ENCODE measurements around the gene EZR.
"Not testable (repeated sequence)": the region's sequence is repeated elsewhere in the genome, so short reads cannot be mapped to it uniquely, and the experiment has no call there.

The EZR gene

DNA sequence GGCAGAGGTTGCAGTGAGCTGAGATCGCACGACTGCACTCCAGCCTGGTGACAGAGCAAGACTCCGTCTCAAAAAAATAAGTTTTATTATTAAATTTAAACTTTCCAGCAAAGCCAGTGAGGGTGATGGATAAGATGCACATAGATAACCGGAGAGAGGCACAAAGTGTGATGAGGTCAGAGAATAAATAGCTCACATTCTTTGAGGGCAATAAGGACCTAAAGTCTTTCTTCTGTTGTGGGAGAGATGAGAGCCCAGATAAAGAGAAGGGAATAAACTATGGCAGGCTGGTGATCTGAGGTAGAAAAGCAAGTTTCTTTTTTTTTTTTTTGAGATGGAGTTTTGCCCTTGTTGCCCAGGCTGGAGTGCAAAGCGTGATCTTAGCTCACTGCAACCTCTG lies 20.6 kb upstream of the EZR start:
- no peak overlapping the region for H3K27ac ChIP-seq (ENCODE audit: low read depth, low read length)
- H3K9ac ChIP-seq (ENCODE audit: low read depth, low read length), result no peak overlapping the region
- no peaks in the 10 kb centered on the region for H3K27me3 ChIP-seq (ENCODE audit: insufficient read depth, low read length)
- H3K4me3 ChIP-seq (ENCODE audit: low read length), result no peak overlapping the region
- WGBS, result 90% methylated on average over 2 of the region's 5 CpGs
- H3K36me3 ChIP-seq (ENCODE audit: insufficient read depth, low read length), result no peaks in the 10 kb centered on the region
- peaks cover 9% of the 10 kb centered on the region; the same call in 1 of the 2 replicates for H3K4me1 ChIP-seq (ENCODE audit: insufficient read depth, low read length)
- no peaks in the 10 kb centered on the region for H3K9me3 ChIP-seq (ENCODE audit: insufficient read depth, low read depth, low read length)

DNA sequence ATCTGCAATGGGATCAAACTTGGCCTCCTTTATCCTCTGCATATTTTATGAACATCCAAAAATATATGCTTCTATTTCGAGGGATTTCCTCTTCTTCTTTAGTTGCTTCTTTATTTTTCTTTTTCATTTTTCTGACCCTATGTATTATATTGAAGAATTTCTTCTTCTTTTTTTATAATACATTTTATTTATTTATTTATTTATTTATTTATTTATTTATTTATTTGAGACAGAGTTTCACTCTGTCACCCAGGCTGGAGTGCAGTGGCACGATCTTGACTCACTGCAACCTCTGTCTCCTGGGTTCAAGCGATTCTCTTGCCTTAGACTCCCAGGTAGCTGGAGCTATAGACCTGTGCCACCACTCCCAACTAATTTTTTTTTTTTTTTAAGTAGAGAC lies 19.6 kb upstream of the EZR start:
- H3K27me3 ChIP-seq (ENCODE audit: insufficient read depth, low read length); H3K27ac ChIP-seq (ENCODE audit: low read depth, low read length); H3K36me3 ChIP-seq (ENCODE audit: insufficient read depth, low read length); H3K9ac ChIP-seq (ENCODE audit: low read depth, low read length); H3K9me3 ChIP-seq (ENCODE audit: insufficient read depth, low read depth, low read length); H3K4me3 ChIP-seq (ENCODE audit: low read length); H3K4me1 ChIP-seq (ENCODE audit: insufficient read depth, low read length): not testable (repeated sequence)
- WGBS, result 95% methylated on average over 3 of the region's 3 CpGs

DNA sequence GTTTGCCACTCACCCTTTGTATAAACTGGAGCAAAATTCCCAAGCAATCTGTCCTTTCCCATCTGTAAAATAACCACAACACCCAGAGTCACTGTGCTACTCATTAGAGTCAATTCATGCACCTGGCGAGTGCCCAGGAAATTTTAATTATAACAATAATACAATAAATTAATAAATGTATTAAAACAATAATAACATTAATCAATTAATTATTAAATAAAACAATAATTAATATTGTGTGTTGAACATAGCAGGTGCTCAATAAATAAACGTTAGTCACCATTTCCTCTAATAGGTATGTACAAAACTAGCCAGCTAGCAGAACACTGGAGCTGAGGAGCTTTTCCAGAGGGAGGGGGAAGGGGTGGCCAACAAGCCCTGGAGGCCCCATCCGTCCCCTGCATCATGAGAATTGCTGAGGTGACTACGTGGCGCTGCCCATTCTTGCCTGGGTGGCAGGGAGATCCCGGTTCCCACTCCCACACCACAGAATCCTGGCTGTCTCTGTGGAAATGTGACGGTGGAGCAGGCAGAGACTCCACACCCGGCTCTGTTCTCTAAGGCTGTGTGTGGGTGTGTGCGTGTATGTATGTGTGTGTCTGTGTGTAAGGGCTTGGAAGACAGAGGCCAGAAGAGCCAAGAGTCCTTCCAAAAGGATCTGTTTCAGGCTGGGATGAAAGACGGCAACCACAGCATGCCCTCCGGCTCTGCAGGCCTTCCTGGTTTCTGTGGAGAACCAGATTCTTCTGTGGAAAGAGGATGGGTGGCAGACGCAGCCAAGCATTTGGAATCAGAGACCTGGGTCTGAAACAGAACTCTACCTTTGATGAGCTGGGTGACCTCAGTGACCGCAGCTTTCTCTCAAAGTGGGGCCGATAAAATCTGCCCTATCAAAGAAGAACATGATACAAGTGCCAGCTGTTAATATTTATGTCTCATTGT lies 18.8 kb upstream of the EZR start:
- Histone ChIP-seq H3K27ac (ENCODE audit: low read depth, low read length) (no peak overlapping the region), H3K27me3 (ENCODE audit: insufficient read depth, low read length) (no peaks in the 10 kb centered on the region), H3K4me1 (ENCODE audit: insufficient read depth, low read length) (peaks cover 9% of the 10 kb centered on the region; the same call in 1 of the 2 replicates), H3K9ac (ENCODE audit: low read depth, low read length) (no peak overlapping the region), H3K4me3 (ENCODE audit: low read length) (no peak overlapping the region), H3K36me3 (ENCODE audit: insufficient read depth, low read length) (no peaks in the 10 kb centered on the region), H3K9me3 (ENCODE audit: insufficient read depth, low read depth, low read length) (no peaks in the 10 kb centered on the region)
- 90% methylated on average over 12 of the region's 14 CpGs for WGBS

DNA sequence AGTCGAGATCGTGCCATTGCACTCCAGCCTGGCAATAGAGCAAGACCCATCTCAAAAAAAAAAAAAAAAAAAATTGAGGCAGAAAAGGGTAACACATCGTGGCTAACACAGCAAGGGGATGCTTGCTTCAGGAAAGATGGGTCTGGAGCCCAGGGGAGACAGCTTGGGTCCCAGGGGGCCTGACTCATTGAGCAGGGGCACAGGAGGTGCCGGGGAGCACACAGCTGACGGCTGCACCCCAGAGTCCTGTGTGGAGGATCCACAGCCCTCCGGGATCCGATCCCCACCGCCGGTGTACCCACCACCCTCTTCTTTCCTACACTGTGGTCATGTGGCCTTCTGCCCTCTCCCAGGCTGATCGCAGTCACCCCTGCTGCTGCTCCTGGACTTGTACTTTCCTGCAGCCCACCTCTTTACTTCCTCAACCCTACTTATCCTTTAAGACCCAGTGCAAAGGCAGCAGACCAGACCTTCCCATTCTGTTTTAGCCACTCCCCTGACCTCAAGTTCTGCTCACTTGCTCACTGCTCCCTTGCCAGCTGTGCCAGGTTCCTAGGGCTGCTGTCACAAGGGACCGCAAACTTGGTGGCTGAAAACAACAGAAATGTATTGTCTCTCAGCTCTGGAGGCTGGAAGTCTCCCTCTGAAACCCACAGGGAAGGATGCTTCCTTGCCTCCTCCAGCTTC lies 17.6 kb upstream of the EZR start:
- H3K27ac ChIP-seq (ENCODE audit: low read depth, low read length), result no peak overlapping the region

DNA sequence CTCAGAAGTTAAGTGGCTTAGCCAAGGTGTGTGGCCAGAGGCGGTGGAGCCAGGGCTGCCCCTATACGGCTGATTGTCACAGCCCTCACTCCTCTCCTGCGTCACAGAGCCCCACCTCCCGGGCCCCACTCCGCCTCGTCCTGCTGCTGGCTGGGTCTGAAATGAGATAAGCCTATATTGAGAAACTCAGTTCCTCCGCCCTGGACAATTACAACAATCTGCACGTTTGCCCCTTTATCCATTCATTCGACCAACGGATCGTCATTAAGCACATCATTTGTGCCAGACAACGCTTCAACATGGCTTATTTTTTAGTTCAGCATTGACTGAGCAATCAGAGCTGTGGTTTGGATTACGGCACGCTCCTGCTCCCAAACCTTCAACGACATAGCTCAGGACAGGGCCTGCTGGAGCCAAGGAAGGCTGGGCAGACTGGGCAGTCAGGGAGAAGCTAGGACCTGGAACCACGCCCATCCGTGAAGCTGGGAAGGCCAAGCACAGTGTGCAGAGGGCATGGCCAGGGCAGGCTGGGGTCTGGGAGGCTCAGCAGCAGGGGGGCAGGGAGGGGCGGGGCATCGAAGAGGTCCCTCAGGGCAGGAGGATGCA lies 16.6 kb upstream of the EZR start:
- no peaks in the 10 kb centered on the region for H3K9me3 ChIP-seq (ENCODE audit: insufficient read depth, low read depth, low read length)
- 61% methylated on average over 19 of the region's 19 CpGs for WGBS
- H3K4me1 ChIP-seq (ENCODE audit: insufficient read depth, low read length), result peaks cover 9% of the 10 kb centered on the region; the same call in 1 of the 2 replicates
- H3K4me3 ChIP-seq (ENCODE audit: low read length), result no peak overlapping the region
- no peaks in the 10 kb centered on the region for H3K27me3 ChIP-seq (ENCODE audit: insufficient read depth, low read length)
- H3K9ac ChIP-seq (ENCODE audit: low read depth, low read length), result no peak overlapping the region
- no peaks in the 10 kb centered on the region for H3K36me3 ChIP-seq (ENCODE audit: insufficient read depth, low read length)
- H3K27ac ChIP-seq (ENCODE audit: low read depth, low read length), result no peak overlapping the region

More for the DNA sequence above, 17.6 kb upstream of the EZR start:
- H3K36me3 ChIP-seq (ENCODE audit: insufficient read depth, low read length), result no peaks in the 10 kb centered on the region
- no peak overlapping the region for H3K9ac ChIP-seq (ENCODE audit: low read depth, low read length)
- peaks cover 9% of the 10 kb centered on the region; the same call in 1 of the 2 replicates for H3K4me1 ChIP-seq (ENCODE audit: insufficient read depth, low read length)
- WGBS, result 97% methylated on average over 10 of the region's 11 CpGs
- no peaks in the 10 kb centered on the region for H3K27me3 ChIP-seq (ENCODE audit: insufficient read depth, low read length)
- H3K4me3 ChIP-seq (ENCODE audit: low read length), result no peak overlapping the region
- H3K9me3 ChIP-seq (ENCODE audit: insufficient read depth, low read depth, low read length), result no peaks in the 10 kb centered on the region

DNA sequence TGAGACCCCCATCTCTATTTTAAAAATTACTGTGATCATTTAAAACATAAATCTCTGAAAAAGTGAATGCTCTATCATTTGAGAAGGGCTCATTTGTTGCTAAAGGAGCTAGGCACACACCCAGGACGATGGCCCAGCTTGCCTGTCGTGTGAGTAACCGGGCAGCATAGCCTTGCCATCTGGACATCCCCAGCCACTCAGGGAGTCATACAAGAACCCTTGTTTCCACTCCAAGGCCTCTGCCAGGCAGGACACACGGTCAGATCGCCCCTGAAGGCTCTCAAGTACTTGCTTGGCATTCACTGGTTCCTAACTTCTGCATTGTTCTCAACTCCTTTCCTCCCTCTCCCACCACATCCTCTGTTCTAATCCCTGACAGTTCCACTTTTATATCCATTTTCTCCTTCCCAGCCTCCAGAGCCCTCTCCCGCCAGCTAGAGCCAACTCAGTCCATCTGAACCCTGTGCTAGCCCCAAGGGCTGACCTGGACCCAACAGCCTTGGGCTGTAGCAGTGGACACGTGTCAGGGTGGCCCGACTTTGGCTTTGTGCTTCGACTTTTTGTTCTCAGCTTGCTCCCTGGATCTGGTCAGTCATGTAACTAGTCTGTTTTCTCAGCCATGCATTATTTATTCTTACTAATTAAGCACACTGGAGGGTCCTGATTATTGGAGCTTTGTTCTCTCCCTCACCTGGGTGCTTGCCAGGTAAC lies 15.7 kb upstream of the EZR start:
- no peaks in the 10 kb centered on the region for H3K9me3 ChIP-seq (ENCODE audit: insufficient read depth, low read depth, low read length)
- no peak overlapping the region for H3K4me3 ChIP-seq (ENCODE audit: low read length)
- H3K4me1 ChIP-seq (ENCODE audit: insufficient read depth, low read length), result peaks cover 9% of the 10 kb centered on the region; the same call in 1 of the 2 replicates
- H3K9ac ChIP-seq (ENCODE audit: low read depth, low read length), result no peak overlapping the region
- no peaks in the 10 kb centered on the region for H3K27me3 ChIP-seq (ENCODE audit: insufficient read depth, low read length)
- H3K36me3 ChIP-seq (ENCODE audit: insufficient read depth, low read length), result no peaks in the 10 kb centered on the region
- H3K27ac ChIP-seq (ENCODE audit: low read depth, low read length), result no peak overlapping the region
- WGBS, result 91% methylated on average over 9 of the region's 9 CpGs

DNA sequence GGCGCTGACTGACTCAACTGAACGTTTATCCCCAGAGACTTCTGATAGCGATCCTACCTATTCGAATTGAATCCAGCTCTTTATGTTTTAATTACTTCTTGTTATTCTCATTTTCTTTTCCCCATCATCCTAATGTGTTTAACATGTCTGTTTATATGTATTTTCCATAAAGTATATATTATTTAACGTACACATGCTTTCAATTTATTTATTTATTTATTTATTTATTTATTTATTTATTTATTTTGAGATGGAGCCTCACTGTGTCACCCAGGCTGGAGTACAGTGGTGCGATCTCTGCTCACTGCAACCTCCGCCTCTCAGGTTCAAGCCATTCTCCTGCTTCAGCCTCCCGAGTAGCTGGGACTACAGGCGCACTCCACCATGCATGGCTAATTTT lies 13.6 kb upstream of the EZR start:
- not testable (repeated sequence) for H3K4me3 ChIP-seq (ENCODE audit: low read length); H3K9ac ChIP-seq (ENCODE audit: low read depth, low read length); H3K36me3 ChIP-seq (ENCODE audit: insufficient read depth, low read length); H3K9me3 ChIP-seq (ENCODE audit: insufficient read depth, low read depth, low read length); H3K4me1 ChIP-seq (ENCODE audit: insufficient read depth, low read length); H3K27me3 ChIP-seq (ENCODE audit: insufficient read depth, low read length); H3K27ac ChIP-seq (ENCODE audit: low read depth, low read length)
- 97% methylated on average over 8 of the region's 9 CpGs for WGBS

DNA sequence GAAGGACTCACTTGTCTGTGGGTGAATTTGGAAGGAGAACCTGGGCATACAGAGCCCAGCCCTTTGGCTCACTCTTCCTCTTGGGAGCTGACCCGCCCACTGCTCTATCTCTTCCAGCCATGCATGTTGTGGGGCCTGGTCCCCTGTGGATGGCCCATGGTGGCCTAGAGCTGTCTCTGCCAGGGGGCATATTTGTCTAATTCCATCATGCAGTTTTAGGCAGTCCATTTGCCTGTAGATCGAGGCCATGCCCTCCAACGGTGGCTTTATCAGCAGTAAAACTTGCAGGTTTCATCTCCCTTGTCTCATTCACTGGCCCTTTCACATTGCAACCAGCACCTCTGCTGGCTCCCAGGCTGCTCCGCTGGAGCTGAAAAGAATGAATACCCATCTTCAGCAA lies 12.9 kb upstream of the EZR start:
- 88% methylated on average over 4 of the region's 4 CpGs for WGBS
- no peak overlapping the region for H3K4me3 ChIP-seq (ENCODE audit: low read length)
- H3K9me3 ChIP-seq (ENCODE audit: insufficient read depth, low read depth, low read length), result no peaks in the 10 kb centered on the region
- H3K27ac ChIP-seq (ENCODE audit: low read depth, low read length), result no peak overlapping the region
- H3K4me1 ChIP-seq (ENCODE audit: insufficient read depth, low read length), result peaks cover 9% of the 10 kb centered on the region; the same call in 1 of the 2 replicates
- H3K36me3 ChIP-seq (ENCODE audit: insufficient read depth, low read length), result no peaks in the 10 kb centered on the region
- no peaks in the 10 kb centered on the region for H3K27me3 ChIP-seq (ENCODE audit: insufficient read depth, low read length)
- H3K9ac ChIP-seq (ENCODE audit: low read depth, low read length), result no peak overlapping the region

DNA sequence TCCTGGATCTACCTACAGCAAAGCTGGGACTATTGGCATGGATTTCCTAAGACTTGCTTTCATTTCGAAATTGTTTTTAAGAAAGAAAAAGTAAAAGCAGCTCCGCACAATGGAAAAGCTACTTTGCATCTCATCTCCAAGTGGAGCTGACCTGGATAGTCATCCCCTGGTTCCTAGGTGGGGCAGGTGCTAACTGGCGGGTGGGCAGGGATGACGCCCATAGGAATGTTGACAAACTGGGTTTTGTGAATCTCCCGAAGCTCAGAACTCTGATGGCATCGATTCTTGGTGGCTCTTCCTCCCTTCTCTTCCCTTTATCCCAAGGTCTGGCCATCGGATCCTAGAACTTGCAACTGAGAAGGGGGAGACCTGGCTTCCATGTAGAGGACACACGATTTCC lies 12.4 kb upstream of the EZR start:
- H3K27ac ChIP-seq (ENCODE audit: low read depth, low read length), result no peak overlapping the region
- 93% methylated on average over 8 of the region's 8 CpGs for WGBS
- no peaks in the 10 kb centered on the region for H3K27me3 ChIP-seq (ENCODE audit: insufficient read depth, low read length)
- H3K4me3 ChIP-seq (ENCODE audit: low read length), result no peak overlapping the region
- H3K4me1 ChIP-seq (ENCODE audit: insufficient read depth, low read length), result peaks cover 9% of the 10 kb centered on the region; the same call in 1 of the 2 replicates
- no peak overlapping the region for H3K9ac ChIP-seq (ENCODE audit: low read depth, low read length)
- no peaks in the 10 kb centered on the region for H3K36me3 ChIP-seq (ENCODE audit: insufficient read depth, low read length)
- no peaks in the 10 kb centered on the region for H3K9me3 ChIP-seq (ENCODE audit: insufficient read depth, low read depth, low read length)

DNA sequence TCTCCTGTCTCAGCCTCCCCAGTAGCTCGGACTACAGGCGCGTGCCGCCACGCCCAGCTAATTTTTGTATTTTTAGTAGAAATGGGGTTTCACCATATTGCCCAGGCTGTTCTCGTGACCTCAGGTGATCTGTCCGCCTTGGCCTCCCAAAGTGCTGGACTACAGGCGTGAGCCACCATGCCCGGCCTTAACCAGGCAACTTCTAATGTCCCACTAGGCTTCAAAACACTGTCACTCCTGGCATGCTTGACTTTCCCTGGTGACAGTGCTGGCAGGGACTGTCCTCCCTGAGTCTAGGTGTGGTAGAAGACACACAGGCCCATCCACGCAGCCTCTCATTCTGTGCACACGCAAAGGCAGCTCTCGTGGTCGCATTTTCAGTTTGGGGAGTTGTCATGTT lies 11.6 kb upstream of the EZR start:
- H3K9ac ChIP-seq (ENCODE audit: low read depth, low read length), result no peak overlapping the region
- H3K36me3 ChIP-seq (ENCODE audit: insufficient read depth, low read length), result no peaks in the 10 kb centered on the region
- H3K4me1 ChIP-seq (ENCODE audit: insufficient read depth, low read length), result peaks cover 8% of the 10 kb centered on the region; the same call in 1 of the 2 replicates
- no peak overlapping the region for H3K4me3 ChIP-seq (ENCODE audit: low read length)
- H3K9me3 ChIP-seq (ENCODE audit: insufficient read depth, low read depth, low read length), result no peaks in the 10 kb centered on the region
- H3K27me3 ChIP-seq (ENCODE audit: insufficient read depth, low read length), result no peaks in the 10 kb centered on the region
- 97% methylated on average over 13 of the region's 13 CpGs for WGBS
- H3K27ac ChIP-seq (ENCODE audit: low read depth, low read length), result no peak overlapping the region

All from HUES64 (cell line).